Activated CD8-positive, alpha-beta memory T cell treated with anti-CD3 and anti-CD28 coated beads for 24 hours (primary cell): ENCODE measurements around the gene ING5.

ENCODE experiments used
- DNase-seq: peaks from one replicate; pipeline ENCODE4 v3.0.0-alpha.2; 2020

ING5 gene

DNA sequence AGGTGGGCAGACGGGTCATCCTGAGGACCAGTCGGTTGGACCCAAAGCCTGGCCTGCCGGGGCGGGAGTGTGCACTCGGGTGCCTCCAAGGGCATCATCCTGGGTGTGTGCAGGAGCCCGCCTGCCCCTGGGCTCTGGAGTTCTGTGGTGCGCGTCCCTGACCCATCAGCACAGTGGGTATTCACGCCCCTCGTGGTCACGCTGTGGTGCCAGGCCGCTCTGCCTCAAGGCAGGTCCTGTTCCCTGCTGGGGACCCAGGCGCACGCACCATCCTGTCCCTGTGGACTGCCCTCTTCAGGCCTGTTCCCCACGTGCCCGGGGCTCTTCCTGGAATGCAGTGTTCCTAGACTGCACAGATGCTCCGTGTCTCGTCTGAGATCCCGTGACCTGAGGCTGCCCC lies 18.3 kb downstream of the ING5 start:
- DNase-seq: no peak

DNA sequence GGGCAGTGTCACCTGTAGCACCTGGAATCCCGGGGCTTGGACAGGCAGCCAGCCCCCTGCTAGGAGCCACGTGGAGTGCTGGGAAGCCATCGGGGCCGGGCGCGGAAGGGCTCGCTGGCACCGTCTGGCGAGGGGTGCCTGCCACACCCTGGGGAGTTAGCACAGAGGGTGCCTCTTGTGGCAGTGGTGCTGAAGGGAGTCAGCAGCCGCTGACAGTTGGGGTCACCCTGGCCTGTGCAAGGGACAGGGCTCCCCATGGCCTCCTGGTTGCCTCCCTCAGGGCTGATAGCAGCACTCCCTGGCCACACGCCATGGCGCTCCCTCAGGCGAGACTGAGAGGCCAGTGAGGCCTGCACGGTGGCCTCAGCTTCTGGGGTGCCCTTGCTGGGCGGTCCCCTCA lies 18.7 kb downstream of the ING5 start:
- no peak for DNase-seq

DNA sequence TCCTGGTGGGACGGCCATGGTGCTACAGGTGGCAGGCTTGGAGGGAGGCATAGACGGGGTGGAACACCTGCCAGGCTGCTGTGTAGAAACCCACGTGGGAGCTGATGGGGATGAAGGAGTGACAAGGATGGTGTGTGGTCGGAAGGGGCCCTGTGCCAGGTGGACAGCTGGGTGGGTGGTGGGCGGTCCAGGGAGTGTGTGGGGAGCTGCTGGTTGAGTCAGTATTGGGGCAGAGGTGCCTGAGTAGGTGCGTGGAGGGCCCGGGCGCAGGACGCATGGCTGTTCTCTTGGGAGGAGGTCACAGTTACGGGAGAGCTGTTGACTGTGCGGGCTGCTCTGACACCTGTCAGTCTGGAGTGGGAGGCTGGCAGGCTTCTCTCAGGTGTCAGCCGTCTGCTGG lies 20.0 kb downstream of the ING5 start:
- DNase-seq: no peak

DNA sequence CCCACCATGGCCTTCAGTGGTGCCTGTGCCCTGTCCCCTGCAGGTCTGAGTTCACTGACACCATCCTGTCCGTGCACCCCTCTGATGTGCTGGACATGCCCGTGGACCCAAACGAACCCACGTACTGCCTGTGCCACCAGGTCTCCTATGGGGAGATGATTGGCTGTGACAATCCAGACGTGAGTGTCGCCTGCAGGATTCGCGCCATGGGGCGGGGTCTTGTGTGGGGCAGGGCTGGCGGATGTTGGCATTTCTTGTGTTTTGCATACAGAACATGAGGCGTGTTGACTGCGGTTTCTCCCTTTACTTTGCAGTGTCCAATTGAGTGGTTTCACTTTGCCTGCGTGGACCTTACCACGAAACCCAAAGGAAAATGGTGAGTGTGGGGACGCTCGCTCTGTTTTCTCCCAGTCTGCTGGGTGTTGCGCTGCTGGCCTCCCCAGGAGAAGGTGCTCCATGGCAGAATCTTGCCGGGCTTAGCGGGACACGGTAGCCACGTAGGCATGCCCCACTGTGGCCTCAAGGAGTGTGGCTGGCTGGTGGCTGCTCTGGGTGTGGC lies 21.1 kb downstream of the ING5 start:
- no peak for DNase-seq

DNA sequence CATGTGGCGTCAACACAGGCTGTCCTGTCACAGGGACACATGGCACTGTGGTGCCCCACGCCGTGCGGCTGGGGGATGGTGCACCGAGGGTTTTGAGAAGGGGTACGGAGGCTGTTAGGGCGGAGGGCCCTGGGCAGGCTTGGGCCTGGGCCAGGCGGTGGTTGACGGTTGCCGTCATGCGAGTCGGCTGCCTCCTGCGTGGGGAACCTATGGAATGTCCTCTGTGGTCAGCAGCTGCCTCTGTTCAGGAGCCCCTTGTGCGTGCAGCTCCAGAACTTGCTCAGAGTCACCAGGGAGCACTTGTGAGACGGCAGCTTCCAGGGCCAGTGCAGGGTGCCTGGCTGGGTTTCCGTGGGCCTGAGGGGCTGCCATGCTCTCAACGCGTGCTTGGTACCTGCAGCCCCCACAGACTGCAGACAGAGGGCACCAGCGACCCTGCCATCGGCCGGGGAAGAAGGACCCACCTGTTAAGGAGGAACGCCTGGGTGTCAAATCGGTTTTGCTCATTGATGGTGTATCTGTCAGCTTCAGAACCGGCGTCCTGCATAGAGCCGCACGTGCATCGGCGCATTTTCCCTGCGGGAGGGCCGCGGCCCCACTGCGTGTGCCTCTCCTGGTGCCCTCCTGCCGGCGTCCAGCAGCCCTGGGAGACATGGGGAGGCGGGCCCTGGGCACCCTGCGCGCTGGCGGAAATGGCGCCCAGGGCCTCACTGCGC lies 22.6 kb downstream of the ING5 start:
- DNase-seq: no peak

DNA sequence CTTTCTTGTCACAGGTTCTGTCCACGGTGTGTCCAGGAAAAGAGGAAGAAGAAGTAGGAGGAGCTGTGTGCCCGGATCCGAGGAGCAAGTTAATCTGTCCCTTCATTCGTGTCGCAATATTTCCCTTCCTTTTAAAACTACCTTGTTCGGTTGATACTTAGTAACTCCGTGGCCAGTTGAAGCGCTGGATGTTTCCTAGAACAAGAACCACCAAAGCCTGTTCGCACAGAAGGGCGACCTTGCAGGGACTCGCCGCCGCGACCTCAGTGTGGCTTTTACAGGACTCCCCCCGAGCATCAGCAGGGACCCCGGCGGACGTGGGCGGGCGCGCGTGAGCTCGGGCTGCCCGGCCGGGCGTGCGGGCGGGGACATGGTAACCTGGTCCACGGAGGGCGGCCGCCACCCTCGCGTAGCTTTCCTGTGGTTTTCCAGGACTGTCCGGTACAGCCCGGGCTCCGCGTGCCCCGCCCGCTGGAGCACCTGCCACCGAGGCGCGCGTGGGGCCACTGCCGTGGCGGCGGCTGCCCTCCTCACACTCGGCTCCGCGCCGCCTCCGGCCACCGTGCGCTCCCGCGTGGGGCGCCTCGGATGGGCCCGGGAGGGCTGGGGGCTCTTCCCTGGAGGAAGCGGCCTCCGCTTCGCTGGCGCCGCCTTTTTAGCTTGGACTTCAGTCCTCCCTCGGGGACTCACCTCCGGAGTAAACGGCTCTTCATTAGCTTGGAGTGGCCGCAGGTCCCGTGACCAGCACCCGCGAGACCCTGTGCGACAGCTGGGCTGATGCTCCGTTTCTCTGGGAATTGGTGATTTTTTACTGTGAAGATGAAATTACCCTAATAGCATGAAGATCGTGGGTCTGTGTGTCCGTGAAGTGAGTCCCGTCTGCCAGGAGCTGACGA lies 23.4 kb downstream of the ING5 start:
- no peak for DNase-seq

DNA sequence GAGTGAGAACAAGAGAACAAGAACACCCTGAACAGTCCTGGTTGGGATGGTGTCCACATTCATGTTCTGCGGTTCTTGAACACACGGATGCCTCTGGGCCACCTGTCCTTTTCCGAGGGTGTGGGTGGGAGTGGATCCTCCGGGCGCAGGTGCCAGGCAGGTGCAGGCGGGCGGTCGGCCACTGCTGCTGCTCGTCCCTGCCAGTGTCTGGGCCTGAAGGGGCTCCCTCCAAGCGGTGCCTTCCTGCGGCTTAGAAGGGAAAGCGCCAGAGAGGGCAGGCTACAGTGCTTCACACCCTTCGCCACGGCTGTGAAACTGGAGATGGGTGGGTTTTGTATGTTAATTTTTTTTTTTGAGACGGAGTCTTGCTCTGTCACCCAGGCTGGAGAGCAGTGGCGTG lies 24.6 kb downstream of the ING5 start:
- DNase-seq: no peak

DNA sequence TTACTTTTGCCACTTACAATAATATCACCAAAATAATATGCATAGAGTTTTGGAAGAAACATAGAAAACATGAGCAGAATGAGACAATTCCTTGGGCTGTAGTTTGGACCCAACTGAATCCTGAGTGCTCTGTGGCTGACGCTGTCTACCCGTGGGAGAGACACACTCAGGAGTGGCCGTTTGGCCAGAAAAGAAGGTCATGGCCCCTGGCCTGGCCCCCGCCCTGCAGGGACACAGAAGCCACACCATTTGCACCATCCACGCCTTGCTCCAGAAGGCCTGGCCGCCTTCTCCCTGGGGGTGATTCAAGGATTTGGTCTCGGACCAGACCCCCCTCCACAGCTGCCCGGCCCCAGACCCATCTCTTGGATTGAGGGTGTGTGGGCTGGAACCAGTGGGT lies 26.2 kb downstream of the ING5 start:
- DNase-seq: no peak

DNA sequence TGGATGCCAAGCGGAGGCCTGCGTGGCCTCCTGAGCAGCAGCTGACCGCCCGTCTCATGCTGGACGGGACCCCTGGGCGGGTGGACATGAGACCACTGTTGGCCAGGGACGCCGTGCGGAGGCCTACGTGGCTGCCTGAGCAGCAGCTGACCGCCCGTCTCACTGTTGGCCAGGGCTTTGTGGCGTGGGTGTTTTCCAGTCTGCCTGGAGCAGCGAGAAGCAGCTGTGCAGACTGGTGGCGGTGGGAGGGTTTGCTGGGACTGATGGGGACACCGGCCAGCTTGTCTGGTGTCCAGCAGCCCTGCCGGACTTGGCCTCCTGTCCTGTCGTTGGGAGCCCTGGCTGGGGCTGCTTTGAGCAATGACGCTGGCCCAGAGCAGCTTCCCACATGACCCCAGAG lies 26.8 kb downstream of the ING5 start:
- no peak for DNase-seq

DNA sequence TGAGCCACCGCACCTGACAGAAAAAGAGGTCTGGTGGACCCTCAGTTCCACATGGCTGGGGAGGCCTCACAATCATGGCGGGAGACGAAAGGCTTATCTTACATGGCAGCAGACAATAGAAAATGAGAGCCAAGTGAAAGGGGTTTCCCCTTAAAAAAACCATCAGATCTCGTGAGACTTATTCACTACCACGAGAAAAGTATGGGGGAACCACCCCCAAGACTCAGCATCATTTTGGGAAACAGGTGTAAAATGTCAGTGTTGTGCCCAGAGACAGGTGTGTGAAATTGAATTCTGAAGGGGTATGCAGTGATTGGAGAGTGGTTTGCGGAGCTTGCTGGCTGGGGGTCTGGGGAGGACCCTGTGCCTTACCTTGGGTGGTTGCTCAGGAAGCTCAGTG lies 28.0 kb downstream of the ING5 start:
- no peak for DNase-seq

DNA sequence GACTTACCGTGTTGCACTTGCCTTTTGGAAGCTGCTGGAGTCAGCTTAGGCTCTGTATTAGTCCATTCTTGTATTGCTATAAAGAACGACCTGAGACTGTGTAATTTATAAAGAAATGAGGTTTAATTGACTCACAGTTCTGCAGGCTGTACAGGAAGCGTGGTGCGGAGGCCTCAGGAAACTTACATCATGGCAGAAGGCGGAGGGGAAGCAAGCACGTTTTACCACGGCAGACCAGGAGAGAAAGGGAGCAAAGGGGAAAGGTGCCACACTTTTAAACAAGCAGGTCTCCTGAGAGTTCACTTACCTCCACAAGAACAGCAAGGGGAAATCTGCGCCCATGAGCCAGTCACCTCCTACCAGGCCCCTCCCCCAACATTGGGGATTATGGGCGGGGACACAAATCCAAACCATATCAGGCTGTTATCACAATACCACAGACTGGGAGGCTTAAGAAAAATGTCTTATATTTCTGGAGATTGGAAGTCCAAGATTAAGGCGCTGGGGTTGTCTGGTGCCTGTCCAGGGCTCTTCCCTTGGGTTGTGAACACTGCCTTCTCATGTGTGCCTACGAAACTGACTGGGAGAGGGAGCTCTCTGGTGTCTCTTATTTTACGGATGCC lies 28.9 kb downstream of the ING5 start:
- DNase-seq: no peak

DNA sequence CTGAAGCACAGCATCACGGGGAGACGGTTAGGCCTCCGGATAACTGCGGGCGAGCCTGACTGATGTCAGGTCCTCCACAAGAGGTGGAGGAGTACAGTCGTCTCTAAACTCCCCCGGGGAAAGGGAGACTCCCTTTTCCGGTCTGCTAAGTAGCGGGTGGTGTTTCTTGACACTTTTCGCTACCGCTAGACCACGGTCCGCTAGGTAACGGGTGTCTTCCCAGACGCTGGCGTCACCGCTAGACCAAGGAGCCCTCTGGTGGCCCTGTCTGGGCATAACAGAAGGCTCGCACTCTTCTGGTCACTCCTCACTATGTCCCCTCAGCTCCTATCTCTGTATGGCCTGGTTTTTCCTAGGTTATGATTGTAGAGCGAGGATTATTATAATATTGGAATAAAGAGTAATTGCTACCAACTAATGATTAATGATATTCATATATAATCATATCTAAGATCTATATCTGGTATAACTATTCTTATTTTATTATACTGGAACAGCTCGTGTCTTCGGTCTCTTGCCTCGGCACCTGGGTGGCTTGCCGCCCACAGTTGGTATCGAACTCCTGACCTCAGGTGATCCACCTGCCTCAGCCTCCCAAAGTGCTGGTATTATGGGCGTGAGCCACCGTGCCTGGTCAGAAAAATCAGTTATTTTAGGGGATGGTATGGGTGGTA lies 30.8 kb downstream of the ING5 start:
- peak; percentile 84 for DNase-seq

DNA sequence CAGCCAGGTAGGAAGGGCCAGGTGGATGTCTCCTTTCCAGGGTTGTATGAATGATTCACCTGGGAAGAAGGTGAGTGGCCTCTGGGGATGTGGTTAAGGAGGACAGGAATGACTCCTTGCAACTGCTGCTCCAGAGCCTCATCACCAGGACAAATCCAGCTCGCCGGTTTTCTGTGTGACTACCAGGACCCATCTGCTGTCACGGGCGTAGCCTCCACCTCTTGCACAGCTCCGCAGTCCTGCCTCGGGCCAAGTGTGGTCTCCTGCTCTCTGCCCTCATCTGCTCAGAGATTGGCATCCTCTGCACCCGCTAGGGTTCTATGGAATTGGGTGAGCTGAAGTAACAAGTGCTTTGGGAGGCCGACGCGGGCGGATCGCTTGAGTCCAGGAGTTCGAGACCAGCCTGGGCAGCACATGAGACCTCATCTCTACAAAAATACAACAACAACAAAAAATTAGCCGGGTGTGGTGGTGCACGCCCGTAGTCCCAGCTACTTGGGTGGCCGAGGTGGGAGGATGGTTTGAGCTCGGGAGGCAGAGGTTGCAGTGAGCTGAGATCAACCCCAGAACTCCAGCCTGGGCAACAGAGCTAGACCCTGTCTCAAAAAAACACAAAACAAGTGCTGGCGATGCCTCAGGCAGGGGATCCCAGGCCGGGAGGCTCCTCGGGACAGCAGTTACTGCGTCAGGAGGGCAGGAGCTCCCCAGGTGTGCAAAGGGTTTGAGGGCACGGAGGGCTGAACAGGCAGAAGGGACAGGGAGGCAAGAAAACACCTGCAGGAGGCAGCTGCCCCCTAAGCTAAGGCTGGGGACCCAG lies 31.8 kb downstream of the ING5 start:
- no peak for DNase-seq

DNA sequence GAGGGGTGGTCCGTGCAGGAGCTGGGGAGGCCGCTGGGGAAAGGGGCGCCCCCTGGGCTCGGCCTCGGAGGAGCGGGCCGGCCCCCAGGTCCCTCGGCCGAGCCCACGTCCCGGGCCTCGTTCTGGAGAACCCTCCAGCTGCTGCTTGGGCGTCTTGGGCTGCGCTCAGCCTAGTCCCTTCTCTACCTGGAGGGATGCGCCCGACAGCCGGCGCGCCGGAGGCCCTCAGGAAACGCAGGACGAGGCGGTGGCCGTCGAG lies 32.3 kb downstream of the ING5 start:
- no peak for DNase-seq

DNA sequence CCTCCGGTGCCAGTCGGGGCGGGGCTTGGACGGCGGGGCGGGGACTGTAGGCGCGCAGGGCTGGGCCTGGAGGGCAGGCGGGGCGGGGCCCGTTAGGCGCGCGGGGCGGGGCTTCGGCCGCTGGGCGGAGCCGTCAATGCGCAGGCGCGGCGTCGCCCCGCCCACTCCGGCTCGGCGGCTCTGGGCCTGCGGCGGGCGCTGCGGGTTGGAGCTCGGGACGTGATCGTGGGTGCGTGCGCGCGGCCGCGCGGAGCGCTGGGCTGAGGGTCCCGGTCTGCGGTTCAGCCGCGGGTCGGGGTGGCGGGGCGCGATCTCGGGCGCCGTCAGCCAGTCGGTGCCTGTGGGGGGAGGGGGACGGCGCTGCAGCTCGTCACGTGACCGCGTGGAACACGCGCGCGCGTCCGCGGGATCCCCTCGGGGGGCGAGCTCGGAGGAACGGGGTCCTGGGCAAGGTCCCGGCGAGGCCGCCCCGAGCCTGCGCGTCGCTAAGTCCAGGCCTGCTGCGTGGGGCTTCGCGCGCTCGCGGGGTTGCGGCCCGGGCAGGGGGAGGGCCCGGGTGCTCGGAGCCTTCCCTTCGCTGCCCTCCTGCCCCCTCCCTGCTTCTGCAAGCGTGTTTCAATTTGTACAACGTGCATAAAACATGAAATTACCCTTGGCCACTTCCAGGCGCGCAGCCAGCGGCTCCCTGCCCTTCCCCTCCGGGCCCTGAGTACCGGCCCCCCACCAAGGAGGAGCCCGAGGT lies 32.8 kb downstream of the ING5 start, which contains the start of gene D2HGDH:
Gene D2HGDH (plus strand): TSS at position 164 of the 742 bp plus-strand sequence. CDS start 595 bp downstream, outside the sequence.
- DNase-seq: peak; percentile 98

DNA sequence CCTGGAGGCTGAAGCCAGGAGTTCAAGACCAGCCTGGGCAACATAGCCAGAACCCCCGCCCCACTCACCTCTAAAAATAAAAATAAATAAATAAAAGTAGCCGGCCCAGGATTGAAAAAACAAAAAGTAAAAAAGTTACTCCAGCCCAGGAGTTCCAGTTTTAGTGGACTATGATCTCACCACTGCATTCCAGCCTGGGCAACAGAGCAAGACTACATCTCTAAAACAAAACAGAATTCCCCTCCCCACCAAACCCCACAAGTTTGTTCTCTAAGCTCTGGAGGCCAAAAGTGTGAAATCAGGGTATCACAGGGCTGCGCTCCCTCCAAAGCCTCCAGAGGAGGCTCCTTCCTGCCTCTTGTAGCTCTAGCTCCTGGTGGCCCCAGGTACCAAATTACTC lies 34.3 kb downstream of the ING5 start:
- DNase-seq: no peak

DNA sequence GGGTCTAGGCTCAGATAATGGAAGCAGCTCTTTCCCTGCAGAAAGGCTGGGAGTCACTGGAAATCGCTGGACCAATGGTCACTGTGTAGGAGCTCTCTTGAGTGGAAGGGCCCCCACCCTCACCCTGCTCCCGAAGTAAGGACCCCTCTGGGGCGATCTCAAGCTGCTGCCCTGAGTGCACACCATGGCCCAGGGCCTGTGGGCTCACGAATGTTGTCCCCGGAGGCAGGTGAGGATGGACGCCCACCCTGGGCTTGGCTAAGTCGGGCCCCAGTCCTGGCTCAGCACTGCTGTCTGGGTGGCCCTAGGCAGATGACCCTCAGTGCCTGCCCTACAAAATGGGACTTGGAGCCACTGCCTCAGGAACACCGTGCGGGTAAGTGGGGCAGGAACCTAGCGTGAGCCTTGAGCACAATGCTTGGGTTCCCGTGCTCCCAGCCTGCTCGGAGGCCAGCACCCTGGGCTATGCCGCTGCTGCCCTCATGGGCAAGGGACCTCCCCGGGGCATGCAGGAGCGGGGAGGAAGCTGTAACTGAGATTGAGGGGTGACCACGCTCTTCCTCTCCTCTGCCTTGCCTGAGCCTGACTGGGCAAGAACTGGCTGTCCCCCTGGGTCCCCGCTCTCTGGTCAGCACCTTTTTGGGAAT lies 36.3 kb downstream of the ING5 start:
- no peak for DNase-seq

DNA sequence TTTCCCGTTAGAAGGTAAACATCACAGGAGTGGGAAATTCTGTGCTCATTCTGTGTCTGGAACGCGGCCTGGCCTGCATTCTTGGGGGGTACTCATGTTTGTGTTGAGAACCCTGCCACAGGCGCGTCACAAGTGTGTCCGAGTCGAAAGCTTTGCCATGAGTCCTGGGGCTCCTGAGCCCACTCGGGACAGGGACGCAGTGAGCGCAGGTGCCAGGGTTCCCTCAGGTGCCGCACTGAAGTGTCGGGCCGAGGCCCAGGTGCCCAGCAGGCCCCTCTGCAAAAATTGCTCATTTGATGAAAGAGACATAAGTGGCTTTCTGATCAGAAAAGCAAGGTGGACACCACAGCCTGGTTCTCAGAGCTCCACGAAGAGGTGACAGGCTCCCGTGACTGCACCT lies 37.3 kb downstream of the ING5 start:
- DNase-seq: no peak

DNA sequence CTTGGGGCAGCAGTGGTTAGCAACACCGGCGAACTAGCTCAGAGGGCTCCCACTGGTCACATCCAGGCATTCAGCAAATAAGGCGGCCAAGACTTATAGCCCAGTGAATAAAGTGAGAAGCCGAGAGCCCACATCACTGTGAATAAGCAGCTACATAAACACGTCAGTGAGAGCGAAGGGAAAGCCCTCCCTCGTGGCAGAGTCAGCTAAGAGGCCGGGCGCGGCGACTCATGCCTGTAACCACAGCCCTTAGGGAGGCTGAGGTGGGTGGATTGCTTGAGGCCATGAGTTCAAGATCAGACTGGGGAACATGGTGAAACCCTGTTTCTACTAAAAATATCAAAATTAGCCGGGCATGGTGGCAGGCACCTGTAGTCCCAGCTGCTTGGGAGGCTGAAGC lies 37.8 kb downstream of the ING5 start:
- DNase-seq: peak; percentile 76

DNA sequence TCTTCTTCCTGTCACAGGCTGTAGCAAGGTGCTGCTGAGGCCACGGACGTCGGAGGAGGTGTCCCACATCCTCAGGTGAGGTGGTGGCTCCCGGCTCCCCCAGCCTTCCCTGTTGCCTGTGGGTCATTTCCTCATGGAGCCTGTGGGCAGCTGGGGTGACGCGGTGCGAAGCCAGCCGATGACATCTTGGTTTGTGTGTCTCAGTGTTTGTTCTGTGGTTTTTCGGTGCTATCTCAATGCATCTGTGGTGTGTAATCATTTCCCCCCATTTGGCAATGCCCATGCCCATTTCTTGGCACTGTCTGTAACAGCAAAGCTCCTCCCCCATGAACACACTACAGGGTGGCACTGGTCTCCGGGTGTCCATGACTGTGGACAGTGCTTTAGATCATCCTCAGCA lies 39.2 kb downstream of the ING5 start:
- no peak for DNase-seq

DNA sequence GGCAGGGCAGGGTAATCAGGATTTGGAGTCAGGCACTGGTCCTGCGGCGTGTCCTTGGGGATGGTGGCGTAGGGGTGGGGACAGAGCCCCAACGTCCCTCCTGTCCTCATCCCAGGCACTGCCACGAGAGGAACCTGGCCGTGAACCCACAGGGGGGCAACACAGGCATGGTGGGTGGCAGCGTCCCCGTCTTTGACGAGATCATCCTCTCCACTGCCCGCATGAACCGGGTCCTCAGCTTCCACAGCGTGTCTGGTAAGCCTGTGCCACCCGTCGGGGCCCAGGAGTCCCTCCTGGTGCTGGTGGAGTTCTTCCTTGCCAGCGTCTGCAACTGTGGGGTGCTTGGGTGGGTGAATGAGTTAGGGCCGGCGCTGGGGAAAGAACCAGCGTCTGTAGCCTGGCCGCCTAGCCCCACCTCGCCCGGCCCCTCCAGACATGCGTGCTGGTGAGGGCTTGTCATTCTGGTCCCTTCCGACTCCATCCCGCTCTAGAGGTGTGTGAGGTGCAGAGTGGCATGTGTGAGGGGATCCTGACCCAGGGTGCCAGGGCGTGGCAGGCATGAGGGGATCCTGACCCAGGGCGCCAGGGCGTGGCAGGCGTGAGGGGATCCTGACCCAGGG lies 40.6 kb downstream of the ING5 start:
- no peak for DNase-seq
